Measurements from ENCODE around the gene HBZ. TPM values are rescaled to one million over a fixed set of nuclear protein-coding genes. Genes with fewer than 3 reads are reported as not detected.
"Not testable (repeated sequence)": the region's sequence is repeated elsewhere in the genome, so short reads cannot be mapped to it uniquely, and the experiment has no call there.

HBZ gene
- total RNA-seq, 1 donor from 2014 or later: not detected

DNA sequence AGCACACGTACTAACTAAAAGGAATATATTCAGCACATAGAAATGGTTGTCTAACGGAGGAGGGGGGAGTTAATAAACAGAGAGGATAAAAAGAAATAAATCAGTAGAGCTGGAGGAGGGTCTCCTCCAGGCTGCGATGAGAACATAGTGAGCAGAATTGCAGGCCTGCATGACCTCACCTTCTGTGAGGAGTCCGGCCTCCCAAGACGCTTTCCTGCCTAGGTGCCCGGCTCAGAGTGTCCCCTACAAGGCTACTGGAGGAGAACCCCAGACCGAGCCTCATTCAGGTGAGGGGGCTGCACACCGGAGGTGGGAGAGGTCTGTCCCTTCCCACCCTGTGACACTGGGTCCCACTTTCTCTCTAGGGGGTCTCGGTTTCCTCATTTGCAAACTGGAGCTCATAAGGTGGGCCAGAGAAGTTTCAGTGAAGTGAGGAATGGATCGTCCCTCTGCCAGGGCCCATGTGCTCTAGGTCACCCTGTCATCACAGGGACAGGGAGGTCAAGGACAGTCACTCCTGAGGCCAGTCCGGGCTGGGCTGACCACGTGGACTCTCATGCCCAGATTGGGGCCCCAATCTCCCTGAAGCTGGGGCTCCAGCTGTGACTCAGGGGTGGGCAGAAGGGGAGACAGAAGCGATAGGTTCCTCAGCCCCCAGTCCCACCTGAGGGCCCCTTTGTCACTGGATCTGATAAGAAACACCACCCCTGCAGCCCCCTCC lies 10.0 kb downstream of the HBZ start:
- no peaks in the 10 kb centered on the region for H3K9me3 ChIP-seq
- H3K27me3 ChIP-seq: peaks cover 17% of the 10 kb centered on the region
- H3K4me3 ChIP-seq: no peak overlapping the region
- DNase-seq (ENCODE audit: extremely low spot score in 2 of 2): no peak
- intact Hi-C loops (cut with DNase I): no loop called here
- TF ChIP-seq, protein P1, sequence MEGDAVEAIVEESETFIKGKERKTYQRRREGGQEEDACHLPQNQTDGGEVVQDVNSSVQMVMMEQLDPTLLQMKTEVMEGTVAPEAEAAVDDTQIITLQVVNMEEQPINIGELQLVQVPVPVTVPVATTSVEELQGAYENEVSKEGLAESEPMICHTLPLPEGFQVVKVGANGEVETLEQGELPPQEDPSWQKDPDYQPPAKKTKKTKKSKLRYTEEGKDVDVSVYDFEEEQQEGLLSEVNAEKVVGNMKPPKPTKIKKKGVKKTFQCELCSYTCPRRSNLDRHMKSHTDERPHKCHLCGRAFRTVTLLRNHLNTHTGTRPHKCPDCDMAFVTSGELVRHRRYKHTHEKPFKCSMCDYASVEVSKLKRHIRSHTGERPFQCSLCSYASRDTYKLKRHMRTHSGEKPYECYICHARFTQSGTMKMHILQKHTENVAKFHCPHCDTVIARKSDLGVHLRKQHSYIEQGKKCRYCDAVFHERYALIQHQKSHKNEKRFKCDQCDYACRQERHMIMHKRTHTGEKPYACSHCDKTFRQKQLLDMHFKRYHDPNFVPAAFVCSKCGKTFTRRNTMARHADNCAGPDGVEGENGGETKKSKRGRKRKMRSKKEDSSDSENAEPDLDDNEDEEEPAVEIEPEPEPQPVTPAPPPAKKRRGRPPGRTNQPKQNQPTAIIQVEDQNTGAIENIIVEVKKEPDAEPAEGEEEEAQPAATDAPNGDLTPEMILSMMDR (IDR thresholded peaks at IDR 0.05): no peak
- no peak for TF ChIP-seq POLR2AphosphoS5 (IDR thresholded peaks at IDR 0.05; ENCODE audit: insufficient read depth in 1 of 2, low read depth in 1 of 2)
- no peak for TF ChIP-seq POLR2A (IDR thresholded peaks at IDR 0.05)
- no peaks in the 10 kb centered on the region for H3K36me3 ChIP-seq
- peaks cover 16% of the 10 kb centered on the region for H3K4me1 ChIP-seq
- H3K27ac ChIP-seq: no peak overlapping the region

DNA sequence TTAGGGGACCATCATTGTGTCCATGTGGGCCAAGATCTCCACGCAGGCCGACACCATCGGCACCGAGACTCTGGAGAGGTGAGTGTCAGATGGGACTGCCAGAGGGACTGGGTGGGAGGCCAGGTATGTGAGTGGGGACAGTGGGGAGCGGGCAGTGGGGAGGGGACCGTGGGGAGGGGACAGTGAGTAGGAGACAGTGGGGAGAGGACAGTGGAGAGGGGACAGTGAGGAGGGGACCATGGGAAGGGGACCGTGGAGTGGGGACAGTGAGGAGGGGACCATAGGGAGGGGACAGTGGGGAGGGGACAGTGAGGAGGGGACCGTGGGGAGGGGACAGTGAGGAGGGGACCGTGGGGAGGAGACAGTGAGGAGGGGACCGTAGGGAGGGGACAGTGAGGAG lies 10.7 kb downstream of the HBZ start:
- Histone ChIP-seq H3K4me1 (peaks cover 16% of the 10 kb centered on the region), H3K27me3 (peaks cover 19% of the 10 kb centered on the region)
- H3K4me3 ChIP-seq; H3K27ac ChIP-seq; DNase-seq (ENCODE audit: extremely low spot score in 2 of 2); H3K9me3 ChIP-seq; intact Hi-C loops (cut with DNase I); H3K36me3 ChIP-seq: not testable (repeated sequence)

DNA sequence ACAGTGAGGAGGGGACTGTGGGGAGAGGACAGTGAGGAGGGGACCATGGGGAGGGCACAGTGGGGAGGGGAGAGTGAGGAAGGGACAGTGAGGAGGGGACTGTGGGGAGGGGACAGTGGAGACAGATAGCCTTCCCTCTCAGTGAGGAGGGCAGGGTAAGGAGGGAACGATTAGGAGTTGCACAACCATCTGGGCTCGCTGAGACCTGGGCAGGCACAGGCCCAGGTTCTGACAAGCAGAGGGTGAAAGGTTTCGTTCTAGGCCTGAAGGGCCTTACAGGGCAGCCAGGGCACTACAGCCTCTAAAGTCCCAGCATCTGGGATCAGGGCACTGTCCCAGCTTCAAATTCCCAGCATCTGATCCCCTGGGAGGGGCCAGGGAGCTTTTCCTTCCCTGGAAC lies 11.3 kb downstream of the HBZ start:
- intact Hi-C loops (cut with DNase I); DNase-seq (ENCODE audit: extremely low spot score in 2 of 2); H3K4me3 ChIP-seq; H3K9me3 ChIP-seq; H3K27ac ChIP-seq; H3K36me3 ChIP-seq: not testable (repeated sequence)
- Histone ChIP-seq H3K4me1 (peaks cover 16% of the 10 kb centered on the region), H3K27me3 (peaks cover 20% of the 10 kb centered on the region)

DNA sequence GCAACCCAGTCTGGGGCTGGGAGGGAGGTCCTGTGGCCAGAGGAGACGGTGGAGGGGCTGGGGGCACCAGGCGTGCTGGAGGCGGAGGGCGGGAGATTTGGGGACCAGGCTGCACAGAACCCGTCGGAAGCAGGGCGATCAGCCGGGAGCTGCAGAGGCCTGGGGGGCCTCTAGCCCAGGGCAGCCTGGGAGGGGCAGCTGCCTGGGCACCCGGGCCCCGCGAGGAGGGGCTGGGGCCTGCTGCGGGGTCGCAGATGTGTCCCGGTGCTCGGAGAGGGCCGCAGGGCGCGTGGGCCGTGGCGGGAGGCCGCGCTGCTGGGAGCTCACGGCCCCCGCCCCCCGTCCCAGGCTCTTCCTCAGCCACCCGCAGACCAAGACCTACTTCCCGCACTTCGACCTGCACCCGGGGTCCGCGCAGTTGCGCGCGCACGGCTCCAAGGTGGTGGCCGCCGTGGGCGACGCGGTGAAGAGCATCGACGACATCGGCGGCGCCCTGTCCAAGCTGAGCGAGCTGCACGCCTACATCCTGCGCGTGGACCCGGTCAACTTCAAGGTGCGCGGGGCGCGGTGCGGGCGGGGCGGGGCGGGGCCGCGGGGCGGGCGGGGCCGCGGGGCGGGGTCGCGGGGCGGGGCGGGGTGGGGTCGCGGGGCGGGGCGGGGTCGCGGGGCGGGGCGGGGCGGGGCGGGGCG lies 11.8 kb downstream of the HBZ start:
- H3K27ac ChIP-seq; H3K9me3 ChIP-seq; intact Hi-C loops (cut with DNase I); H3K36me3 ChIP-seq; H3K4me3 ChIP-seq; DNase-seq (ENCODE audit: extremely low spot score in 2 of 2): not testable (repeated sequence)
- H3K27me3 ChIP-seq: peaks cover 26% of the 10 kb centered on the region
- peaks cover 16% of the 10 kb centered on the region for H3K4me1 ChIP-seq

DNA sequence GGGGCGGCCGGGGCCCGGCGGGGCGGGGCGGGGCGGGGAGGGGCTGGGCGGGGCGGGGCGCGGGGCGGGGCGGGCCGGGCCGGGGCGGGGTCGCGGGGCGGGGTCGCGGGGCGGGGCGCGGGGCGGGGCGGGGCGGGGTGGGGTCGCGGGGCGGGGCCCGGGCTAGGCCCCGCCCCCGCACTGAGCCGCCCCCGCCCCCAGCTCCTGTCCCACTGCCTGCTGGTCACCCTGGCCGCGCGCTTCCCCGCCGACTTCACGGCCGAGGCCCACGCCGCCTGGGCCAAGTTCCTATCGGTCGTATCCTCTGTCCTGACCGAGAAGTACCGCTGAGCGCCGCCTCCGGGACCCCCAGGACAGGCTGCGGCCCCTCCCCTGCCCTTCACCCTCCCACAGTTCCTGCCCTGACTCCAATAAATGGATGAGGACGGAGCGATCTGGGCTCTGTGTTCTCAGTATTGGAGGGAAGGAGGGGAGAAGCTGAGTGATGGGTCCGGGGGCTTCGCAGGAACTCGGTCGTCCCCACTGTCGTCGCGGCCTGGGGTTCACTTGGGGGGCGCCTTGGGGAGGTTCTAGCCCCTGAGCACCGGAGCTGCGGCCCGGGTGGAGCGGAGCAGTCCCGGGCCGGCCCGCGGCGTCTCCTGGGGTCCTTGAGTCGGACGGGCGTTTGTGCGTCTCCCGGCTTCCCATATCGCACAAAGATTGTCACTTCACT lies 12.5 kb downstream of the HBZ start:
- H3K4me3 ChIP-seq: peak overlapping the region in 1 of 2 donors; percentile 32
- no peak for DNase-seq (ENCODE audit: extremely low spot score in 2 of 2)
- peaks cover 16% of the 10 kb centered on the region for H3K4me1 ChIP-seq
- intact Hi-C loops (cut with DNase I): no loop called here
- peaks cover 26% of the 10 kb centered on the region for H3K27me3 ChIP-seq
- no peak overlapping the region for H3K27ac ChIP-seq
- H3K9me3 ChIP-seq: no peaks in the 10 kb centered on the region
- no peaks in the 10 kb centered on the region for H3K36me3 ChIP-seq
- TF ChIP-seq, protein P1 (IDR thresholded peaks at IDR 0.05): no peak
- TF ChIP-seq POLR2A (IDR thresholded peaks at IDR 0.05) (no peak), POLR2AphosphoS5 (IDR thresholded peaks at IDR 0.05; ENCODE audit: insufficient read depth in 1 of 2, low read depth in 1 of 2) (no peak)

DNA sequence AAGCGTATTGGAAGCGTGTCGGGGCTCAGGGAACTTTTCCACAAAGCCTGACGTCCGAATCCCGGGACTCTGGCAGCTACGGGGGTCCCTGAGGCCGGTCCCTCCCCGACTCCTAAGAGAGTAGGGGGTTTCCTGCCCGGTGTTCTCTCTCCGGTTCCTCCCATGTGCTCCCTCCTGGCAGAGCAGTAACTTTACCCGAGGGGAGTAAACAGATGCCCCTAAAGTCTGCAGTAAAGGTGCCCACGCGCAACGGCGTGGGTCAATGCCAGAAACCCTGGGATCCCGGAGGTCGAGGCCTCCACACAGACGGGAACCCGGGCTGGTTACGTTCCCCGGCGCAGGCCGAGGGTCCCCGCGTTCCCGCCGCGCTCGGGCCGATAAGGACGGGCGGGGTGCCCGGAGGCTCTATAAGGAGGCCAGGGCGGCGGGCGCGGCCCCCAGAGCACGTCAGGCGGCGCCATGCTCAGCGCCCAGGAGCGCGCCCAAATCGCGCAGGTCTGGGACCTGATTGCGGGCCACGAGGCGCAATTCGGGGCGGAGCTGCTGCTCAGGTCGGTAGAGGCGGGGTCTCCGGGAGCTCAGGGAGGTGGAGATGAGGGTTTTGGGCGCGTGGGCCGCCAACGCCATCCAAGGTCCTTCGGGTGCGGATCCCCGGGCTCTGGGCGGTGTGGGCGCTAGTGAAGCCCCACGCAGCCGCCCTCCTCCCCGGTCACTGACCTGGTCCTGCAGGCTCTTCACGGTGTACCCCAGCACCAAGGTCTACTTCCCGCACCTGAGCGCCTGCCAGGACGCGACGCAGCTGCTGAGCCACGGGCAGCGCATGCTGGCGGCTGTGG lies 13.3 kb downstream of the HBZ start, which contains the start of gene HBM:
HBM (plus strand) TSS at position 440 of the 836 bp plus-strand sequence; CDS start at position 460, 20 bp downstream.
- Histone ChIP-seq H3K27me3 (peaks cover 26% of the 10 kb centered on the region), H3K36me3 (no peaks in the 10 kb centered on the region), H3K4me1 (peaks cover 16% of the 10 kb centered on the region), H3K27ac (no peak within 1 kb of the TSS), H3K4me3 (peak within 1 kb of the TSS in 1 of 2 donors; percentile 32), H3K9me3 (no peaks in the 10 kb centered on the region)
- DNase-seq (ENCODE audit: extremely low spot score in 2 of 2): no peak
- intact Hi-C loops (cut with DNase I): no loop called here
- TF ChIP-seq POLR2A (IDR thresholded peaks at IDR 0.05) (no peak), POLR2AphosphoS5 (IDR thresholded peaks at IDR 0.05; ENCODE audit: insufficient read depth in 1 of 2, low read depth in 1 of 2) (no peak)
- TF ChIP-seq, protein P1 (IDR thresholded peaks at IDR 0.05): no peak
